ENCODE measurements around the gene HADHB. TPM values are rescaled to one million over a fixed set of nuclear protein-coding genes. Genes with fewer than 3 reads are reported as not detected.
A peak's percentile ranks its signal among the peaks of the same experiment; 100 is the strongest.
"Not testable (repeated sequence)": the region's sequence is repeated elsewhere in the genome, so short reads cannot be mapped to it uniquely, and the experiment has no call there.

HADHB gene
- total and polyA plus RNA-seq, 2 of the 13 experiments (the other 11 are each of a cell fraction or from before 2014, with no cell fraction given): 112 to 238 TPM

DNA sequence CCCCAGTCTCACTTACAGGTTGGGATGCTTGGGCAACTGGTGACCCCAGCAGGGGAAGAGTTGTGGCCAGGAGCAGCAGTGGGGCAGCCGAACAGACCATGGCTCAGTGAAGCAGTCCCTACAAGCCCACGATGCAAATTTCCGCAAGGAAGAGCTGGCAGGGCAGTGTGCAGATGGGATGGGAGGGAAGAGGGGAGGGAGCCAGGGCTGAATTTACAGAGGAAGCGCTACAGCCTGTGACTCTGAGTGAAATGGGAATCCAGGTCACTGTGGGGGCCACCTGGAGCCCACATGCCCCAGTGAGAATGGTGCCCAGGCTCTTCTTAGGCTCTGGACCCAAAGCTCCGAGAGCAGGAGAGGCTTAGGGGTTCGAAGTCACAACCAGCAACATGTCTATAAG lies 74.2 kb downstream of the HADHB start:
- FAIRE-seq (no peak), DNase-seq (ENCODE audit: low spot score) (no peak), ATAC-seq (no peak)
- Histone ChIP-seq H3K36me3 (replicated peaks in 1 of 2; ENCODE audit: control insufficient read depth in 1 of 2, insufficient read depth in 2 of 2, low read length in 2 of 2) (no peaks in the 10 kb centered on the region), H3K27me3 (ENCODE audit: control insufficient read depth in 1 of 2, insufficient read depth in 2 of 2, low read length in 2 of 2) (peaks cover 8 to 42% of the 10 kb centered on the region in 2 experiments; a peak in 4 of 5 replicates), H3K27ac (ENCODE audit: extremely low read length, insufficient read depth, low read length) (no peak overlapping the region), H3K4me3 (replicated peaks in 1 of 3; ENCODE audit: insufficient read depth in 1 of 3, low read depth in 2 of 3, low read length in 3 of 3) (no peak overlapping the region), H3K79me2 (ENCODE audit: insufficient read depth, low read length) (no peaks in the 10 kb centered on the region), H3K9ac (ENCODE audit: insufficient read depth, low read depth, low read length) (no peak overlapping the region), H3K9me3 (ENCODE audit: low read length) (no peaks in the 10 kb centered on the region), H2AFZ (ENCODE audit: low read length) (no peak overlapping the region), H3K4me1 (ENCODE audit: insufficient read depth, low read length) (0 out of 2 replicates have a peak, but pooled peaks cover 8% of the 10 kb centered on the region), H4K20me1 (ENCODE audit: insufficient read depth, low read length) (no peaks in the 10 kb centered on the region), H3K4me2 (ENCODE audit: low read depth, low read length) (no peak overlapping the region)
- ChIA-PET POLR2A (interaction anchor here (1.3 kb wide), 1 partner anchor 27 kb away, joined by 4 read pairs; the partner anchor contains the start of gene SELENOI), CTCF (ENCODE audit: low intra/inter-chr PET ratio, low total read pairs) (no interaction called here)
- TF ChIP-seq HMG20A (CRISPR knock-in tag; IDR thresholded peaks at IDR 0.05; ENCODE audit: borderline replicate concordance) (no peak), ZNF607 (CRISPR knock-in tag; IDR thresholded peaks at IDR 0.05; ENCODE audit: borderline replicate concordance) (no peak), ZNF550 (CRISPR knock-in tag; IDR thresholded peaks at IDR 0.05; ENCODE audit: borderline replicate concordance) (no peak), ZNF549 (CRISPR knock-in tag; IDR thresholded peaks at IDR 0.05) (no peak), ZNF768 (CRISPR knock-in tag; IDR thresholded peaks at IDR 0.05) (0 out of 2 replicates have a peak, but pooled peaks have one; percentile 11), KMT2B (CRISPR knock-in tag; IDR thresholded peaks at IDR 0.05) (no peak), ZNF225 (CRISPR knock-in tag; IDR thresholded peaks at IDR 0.05) (no peak), ETV6 (CRISPR knock-in tag; conservative IDR thresholded peaks at IDR 0.05) (no peak)
- TF ChIP-seq, protein P1, sequence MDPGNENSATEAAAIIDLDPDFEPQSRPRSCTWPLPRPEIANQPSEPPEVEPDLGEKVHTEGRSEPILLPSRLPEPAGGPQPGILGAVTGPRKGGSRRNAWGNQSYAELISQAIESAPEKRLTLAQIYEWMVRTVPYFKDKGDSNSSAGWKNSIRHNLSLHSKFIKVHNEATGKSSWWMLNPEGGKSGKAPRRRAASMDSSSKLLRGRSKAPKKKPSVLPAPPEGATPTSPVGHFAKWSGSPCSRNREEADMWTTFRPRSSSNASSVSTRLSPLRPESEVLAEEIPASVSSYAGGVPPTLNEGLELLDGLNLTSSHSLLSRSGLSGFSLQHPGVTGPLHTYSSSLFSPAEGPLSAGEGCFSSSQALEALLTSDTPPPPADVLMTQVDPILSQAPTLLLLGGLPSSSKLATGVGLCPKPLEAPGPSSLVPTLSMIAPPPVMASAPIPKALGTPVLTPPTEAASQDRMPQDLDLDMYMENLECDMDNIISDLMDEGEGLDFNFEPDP (CRISPR knock-in tag; conservative IDR thresholded peaks at IDR 0.05): no peak
- in situ Hi-C loops (cut with HindIII; ENCODE audit: extremely low pct_ligation_motif_present, low pct_unique_long_range_greater_than_20kb) (loop anchor here (5.0 kb wide), 1 partner anchor 148 kb away; no protein-coding TSS in a partner anchor), intact Hi-C loops (cut with micrococcal nuclease; ENCODE audit: unreplicated experiment) (no loop called here)
- 19% methylated on average over 6 of the region's 6 CpGs for WGBS (ENCODE audit: low lambda C conversion rate)
- no TSS peak for BruUV-seq (replicated peaks)

DNA sequence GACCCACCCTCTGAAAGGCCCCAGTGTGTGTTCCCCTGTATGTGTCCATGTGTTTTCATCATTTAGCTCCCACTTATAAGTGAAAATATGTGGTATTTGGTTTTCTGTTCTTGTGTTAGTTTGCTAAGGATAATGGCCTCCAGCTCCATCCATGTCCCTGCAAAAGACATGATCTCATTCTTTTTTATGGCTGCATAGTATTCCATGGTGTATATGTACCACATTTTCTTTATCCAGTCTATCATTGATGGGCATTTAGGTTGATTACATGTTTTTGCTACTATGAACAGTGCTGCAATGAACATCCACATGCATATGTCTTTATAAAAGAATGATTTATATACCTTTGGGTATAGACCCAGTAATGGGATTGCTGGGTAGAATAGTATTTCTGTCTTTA lies 79.7 kb downstream of the HADHB start:
- DNase-seq (ENCODE audit: low spot score); H3K4me2 ChIP-seq (ENCODE audit: low read depth, low read length); H3K4me3 ChIP-seq (replicated peaks in 1 of 3; ENCODE audit: insufficient read depth in 1 of 3, low read depth in 2 of 3, low read length in 3 of 3); intact Hi-C loops (cut with micrococcal nuclease; ENCODE audit: unreplicated experiment); H3K79me2 ChIP-seq (ENCODE audit: insufficient read depth, low read length); BruUV-seq (replicated peaks); H3K9me3 ChIP-seq (ENCODE audit: low read length); H3K9ac ChIP-seq (ENCODE audit: insufficient read depth, low read depth, low read length); ATAC-seq; in situ Hi-C loops (cut with HindIII; ENCODE audit: extremely low pct_ligation_motif_present, low pct_unique_long_range_greater_than_20kb); FAIRE-seq; H4K20me1 ChIP-seq (ENCODE audit: insufficient read depth, low read length); H3K36me3 ChIP-seq (replicated peaks in 1 of 2; ENCODE audit: control insufficient read depth in 1 of 2, insufficient read depth in 2 of 2, low read length in 2 of 2); H3K27me3 ChIP-seq (ENCODE audit: control insufficient read depth in 1 of 2, insufficient read depth in 2 of 2, low read length in 2 of 2); POLR2A ChIA-PET; H3K27ac ChIP-seq (ENCODE audit: extremely low read length, insufficient read depth, low read length); CTCF ChIA-PET (ENCODE audit: low intra/inter-chr PET ratio, low total read pairs); H2AFZ ChIP-seq (ENCODE audit: low read length): not testable (repeated sequence)
- peaks cover 25% of the 10 kb centered on the region for H3K4me1 ChIP-seq (ENCODE audit: insufficient read depth, low read length)
